HG03342 (cell line): ENCODE measurements around the gene SCAND1.
A peak's percentile ranks its signal among the peaks of the same experiment; 100 is the strongest.
"Not testable (repeated sequence)": the region's sequence is repeated elsewhere in the genome, so short reads cannot be mapped to it uniquely, and the experiment has no call there.

Experiments
- ATAC-seq: cut with Tn5 transposase; IDR thresholded peaks from one replicate; pipeline ENCODE4 v1.9.1; 2021; ENCODE audit warnings: mild to moderate bottlenecking, moderate library complexity; ENCODE audit not compliant: unreplicated experiment

SCAND1 gene

GRCh38 chr20:35963878-35964277 lies 9.6 kb upstream of the SCAND1 start:
- ATAC-seq, result no peak

- ATAC-seq, result not testable (repeated sequence)
Measured at GRCh38 chr20:35959291-35959690, 5.0 kb upstream of the SCAND1 start.

GRCh38 chr20:35956616-35957015 lies 2.3 kb upstream of the SCAND1 start:
- no peak for ATAC-seq

DNA sequence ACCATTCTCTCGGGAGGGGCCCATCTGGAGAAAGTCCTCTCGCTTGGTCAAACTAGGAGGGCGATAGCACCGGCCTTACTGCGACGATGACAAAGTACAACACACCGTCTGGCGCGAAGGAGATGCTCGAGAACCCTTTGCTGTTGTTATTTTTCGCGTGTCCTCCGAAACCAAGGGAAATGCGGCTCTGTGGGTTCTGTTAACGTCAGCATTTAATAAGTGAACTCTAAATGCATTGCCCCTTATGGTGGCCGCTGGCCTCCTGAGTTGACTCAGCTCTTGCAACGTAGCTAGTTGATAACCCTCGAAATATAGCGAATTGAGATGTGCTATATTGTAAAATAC lies 577 bp upstream of the SCAND1 start:
- ATAC-seq, result no peak

- ATAC-seq, result peak; percentile 15
Measured at GRCh38 chr20:35953387-35954199, 709 bp downstream of the SCAND1 start.

DNA sequence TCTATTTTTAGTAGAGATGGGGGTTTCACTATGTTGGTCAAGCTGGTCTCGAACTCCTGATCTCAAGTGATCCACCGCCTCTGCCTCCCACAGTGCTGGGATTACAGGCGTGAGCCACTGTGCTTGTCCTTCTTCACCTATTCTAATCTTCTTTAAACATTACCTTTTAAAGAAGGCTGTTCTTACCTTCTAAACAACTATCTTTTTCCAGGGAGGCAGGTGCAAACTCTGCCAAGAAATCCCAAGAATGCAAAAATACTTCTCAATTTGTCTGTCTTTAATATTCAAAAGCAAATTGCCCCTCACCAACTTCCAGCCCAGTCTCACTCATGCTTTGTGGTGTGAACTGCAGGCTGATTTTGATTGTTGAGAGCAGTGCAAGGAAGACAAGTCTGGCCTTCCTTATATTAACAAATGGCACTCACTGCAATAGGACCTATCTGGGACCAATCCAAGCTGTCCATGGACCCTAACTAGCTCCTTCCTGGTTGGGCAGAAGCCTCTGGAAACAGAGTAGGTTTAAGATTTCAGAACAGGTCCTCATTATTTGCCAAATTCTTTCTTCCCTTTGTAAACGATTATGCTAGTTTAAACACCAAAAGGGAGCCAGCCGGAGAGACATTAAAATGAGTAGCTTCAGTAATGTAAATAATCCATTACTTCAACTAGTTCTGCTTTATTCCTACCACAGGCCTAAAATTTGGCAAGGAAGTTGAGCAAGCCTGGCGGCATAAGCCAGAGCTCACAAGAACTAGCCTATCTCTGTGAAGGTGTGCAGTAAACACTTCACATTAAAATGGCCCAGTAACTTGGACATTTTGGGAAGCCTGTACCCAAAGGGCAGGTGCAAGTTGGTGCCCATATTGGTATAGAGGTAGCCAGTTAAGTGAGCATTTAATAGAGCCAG lies 1.6 kb downstream of the SCAND1 start:
- no peak for ATAC-seq

DNA sequence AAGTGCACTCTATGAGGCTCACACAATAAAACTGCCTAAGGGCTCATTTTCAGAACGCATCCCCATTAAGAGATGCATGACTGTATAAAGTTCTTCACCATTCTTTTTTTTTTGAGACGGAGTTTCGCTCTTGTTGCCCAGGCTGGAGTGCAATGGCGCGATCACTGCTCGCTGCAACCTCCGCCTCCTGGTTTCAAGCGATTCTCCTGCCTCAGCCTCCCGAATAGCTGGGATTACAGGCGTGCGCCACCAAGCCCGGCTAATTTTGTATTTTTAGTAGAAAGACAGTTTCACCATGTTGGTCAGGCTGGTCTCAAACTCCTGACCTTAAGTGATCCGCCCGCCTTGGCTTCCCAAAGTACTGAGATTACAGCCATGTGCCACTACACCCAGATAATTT lies 2.2 kb downstream of the SCAND1 start:
- ATAC-seq, result not testable (repeated sequence)

DNA sequence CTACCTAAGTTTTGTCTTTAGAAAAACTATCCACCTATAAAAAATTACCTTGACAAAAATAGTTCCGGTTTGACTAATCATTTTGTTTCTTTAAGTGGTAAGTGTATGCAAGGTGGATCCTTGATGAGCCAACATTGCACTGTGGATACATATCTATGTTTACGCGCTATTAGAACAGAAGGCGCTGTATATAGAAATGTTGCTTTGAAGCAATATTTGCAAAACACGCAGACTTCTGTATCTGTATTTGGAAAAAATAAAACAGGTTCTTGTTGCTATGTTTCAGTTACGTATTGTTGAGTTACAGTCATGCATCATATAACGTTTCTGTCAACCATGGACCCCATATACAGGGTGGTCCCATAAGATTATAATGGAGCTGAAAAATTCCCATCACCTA lies 4.2 kb downstream of the SCAND1 start:
- no peak for ATAC-seq

DNA sequence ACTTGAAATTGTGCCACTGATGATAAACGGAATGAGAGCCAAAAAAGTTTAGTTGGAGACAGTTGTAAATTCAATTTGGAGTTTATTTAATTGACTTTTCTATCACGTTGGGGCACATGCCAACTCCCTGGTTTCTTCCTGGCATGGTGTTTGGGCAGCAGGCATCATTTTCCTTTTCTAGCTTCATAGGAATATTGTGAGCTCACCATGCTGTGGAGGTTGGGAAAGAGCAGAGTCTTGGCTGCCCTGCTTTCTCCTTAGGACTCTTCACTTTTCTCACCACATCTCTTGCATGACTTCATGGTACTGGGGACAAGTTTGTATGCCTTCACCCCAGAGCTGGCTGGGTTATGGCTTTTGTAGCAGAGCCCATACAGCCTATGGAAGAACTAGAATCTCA lies 6.4 kb downstream of the SCAND1 start:
- ATAC-seq, result no peak

DNA sequence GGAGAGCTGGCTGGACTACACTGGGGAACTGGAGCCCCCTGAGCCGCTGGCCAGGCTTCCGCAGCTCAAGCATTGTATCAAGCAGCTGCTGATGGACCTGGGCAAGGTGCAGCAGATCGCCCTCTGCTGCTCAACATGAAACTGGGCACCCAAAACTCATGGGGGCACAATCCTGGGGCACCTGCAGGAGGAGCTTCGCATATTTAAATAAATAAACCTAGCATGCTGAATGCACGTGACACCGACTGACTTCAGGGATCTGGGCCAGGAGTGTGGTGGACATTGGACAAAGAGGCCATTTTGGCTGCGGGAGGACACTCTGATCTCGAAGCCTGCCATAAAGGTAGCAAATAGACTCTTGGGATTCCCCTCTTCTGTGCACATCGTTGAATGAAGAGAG lies 6.8 kb downstream of the SCAND1 start:
- no peak for ATAC-seq

- no peak for ATAC-seq
Measured at GRCh38 chr20:35942243-35942642, 12.1 kb downstream of the SCAND1 start.

DNA sequence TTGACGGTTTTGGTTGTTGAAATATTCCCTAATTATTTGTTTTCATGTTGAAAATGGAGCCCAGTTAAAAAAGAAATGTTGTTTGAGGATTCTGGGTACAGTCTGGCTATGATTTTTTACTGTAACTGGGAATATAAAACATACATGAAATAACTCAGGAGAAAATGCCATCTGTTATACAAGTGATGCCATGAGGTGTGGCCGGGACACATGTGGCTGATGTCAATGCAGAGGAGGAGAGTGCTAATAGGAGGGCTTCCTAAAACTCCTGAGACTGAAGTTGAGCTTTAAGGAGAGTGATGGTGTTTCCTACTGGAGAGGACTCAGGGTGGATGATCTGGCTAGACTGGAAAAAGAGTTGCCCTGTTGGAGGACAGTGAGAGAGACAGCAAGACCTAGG lies 12.7 kb downstream of the SCAND1 start:
- ATAC-seq, result no peak

DNA sequence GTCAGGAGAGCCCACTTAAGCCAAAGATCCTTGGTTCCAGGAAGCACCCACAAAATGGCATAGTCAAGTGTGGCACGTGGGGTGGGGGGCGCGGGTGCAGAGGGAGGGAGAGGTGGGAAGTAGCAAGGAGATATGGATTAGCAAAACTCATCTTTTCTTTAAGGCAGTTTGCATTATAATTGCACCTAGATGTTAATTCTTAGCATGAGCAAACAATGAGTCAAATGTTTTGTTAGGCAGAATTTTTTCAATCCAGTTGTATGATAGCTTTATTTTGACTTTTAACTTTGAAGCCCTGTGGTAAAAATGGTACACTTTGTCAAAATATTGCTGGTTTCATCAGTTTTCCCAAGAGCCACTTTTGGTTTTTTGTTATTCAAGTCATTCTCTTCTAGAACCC lies 15.0 kb downstream of the SCAND1 start:
- ATAC-seq, result no peak

DNA sequence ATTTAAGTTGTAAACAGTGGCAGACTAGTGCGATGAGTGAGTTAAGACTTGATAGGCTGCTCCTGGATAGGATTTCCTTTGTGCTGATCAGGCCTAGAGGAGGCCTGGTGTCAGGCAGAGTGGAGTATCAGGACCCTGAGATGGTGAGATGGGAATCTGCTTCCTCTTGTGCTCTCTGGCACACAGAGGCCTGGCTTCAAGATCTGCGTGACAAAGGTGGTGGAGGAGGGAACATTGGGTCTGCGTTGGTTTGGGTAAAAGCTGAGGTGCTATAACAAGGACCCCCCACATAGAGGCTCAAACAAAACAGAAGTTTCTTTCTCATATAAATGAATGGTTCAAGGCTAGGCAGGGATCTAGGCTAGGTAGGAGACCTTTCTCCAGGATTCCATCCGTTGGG lies 20.3 kb downstream of the SCAND1 start:
- no peak for ATAC-seq

- no peak for ATAC-seq
Measured at GRCh38 chr20:35929301-35929700, 25.0 kb downstream of the SCAND1 start.

- ATAC-seq, result no peak
Measured at GRCh38 chr20:35920523-35920922, 33.8 kb downstream of the SCAND1 start.

DNA sequence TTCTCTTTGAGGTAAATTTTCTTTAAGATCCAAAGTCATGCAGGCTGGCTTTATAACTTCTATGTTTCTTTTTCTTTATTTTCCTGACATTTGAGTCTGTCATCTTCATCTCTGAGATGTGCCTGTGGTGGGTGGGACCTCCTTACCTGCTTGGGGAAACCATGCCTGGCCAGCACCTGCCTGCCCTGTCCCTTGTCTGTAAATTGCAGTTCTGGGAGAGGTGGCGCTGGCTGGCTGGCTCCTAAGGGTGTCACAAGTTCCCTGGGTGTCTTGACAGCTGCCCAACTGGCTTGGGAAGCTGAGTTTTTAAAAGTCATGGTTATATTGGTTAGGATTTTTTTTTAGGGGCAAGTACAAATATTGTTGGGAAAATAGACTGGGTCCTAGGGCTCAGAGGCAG lies 36.3 kb downstream of the SCAND1 start:
- ATAC-seq, result no peak

DNA sequence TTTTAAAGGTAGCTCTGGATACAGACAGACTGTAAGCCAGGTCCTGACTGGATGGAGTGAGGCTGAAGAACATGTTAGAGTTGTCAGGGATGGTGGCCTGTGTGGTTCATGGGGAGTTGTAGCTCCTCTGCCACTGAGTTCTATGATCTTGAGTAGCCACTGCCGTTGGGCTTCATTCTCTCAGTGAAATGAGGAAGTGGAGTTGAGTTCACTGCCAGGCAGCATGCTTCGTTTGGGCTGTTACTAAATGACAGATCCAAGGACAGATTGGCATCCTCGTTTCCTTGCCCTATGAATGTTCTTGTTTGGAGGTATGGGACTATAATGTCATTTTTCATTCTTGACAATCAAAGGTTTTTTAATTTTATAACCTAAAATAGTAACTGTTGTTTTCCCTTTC lies 37.2 kb downstream of the SCAND1 start:
- ATAC-seq, result no peak

DNA sequence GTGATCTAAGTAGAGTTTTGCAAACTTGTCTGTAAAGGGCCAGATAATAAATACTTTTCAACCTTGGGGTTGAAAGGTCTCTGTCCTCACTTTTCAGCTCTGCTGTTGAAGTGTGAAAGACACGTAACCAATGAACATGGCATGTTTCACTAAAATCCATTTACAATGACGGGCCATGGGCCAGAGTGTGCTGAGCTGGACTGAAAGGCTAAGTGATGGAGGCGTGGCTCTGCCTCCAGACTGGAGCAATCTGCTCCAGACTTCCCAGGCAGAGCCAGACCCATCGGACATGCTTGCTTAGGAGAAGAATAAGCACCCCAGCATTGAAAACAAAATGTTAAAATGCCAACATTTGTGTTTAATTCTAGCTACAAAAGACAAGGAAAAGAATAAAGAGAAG lies 41.4 kb downstream of the SCAND1 start:
- ATAC-seq, result no peak

- no peak for ATAC-seq
Measured at GRCh38 chr20:35910254-35910653, 44.0 kb downstream of the SCAND1 start.

GRCh38 chr20:35909796-35910195 lies 44.5 kb downstream of the SCAND1 start:
- ATAC-seq, result no peak

DNA sequence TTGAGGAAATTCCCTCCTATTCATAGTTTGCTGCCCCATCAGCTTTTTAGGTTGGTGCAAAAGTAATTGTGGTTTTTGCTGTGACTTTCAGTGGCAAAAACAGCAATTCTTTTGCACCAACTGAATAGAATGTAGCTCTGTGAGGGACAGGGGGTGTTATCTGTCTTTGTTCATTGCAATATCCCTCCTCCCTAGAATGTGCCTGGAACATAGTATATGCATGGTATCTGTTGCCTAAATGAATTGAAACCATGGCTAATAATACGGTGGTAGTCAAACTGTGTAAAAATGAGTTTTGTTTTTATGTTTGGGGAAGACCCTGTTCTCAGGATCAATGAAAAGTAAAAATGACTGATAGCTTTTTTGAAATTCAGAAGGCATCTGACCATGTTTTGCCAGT lies 45.1 kb downstream of the SCAND1 start:
- no peak for ATAC-seq
